Ectodermal cell (in vitro differentiated cells): ENCODE measurements around the gene SMAD6.
A peak's percentile ranks its signal among the peaks of the same experiment; 100 is the strongest.

ENCODE experiments used
- H3K27ac ChIP-seq: 2 replicates; pipeline ENCODE4 v1.7.0; 2013; ENCODE audit warnings: mild to moderate bottlenecking, low read depth, low read length; ENCODE audit not compliant: insufficient read depth, poor library complexity, severe bottlenecking
- H3K27me3 ChIP-seq: 2 replicates; pipeline ENCODE4 v1.7.0; 2013; ENCODE audit warnings: mild to moderate bottlenecking, low read length; ENCODE audit not compliant: insufficient read depth, control insufficient read depth, poor library complexity, severe bottlenecking
- H3K36me3 ChIP-seq: one replicate; pipeline ENCODE4 v1.7.0; 2013; ENCODE audit warnings: low read length; ENCODE audit not compliant: control insufficient read depth, insufficient read depth
- H3K4me1 ChIP-seq: one replicate; pipeline ENCODE4 v1.7.0; 2013; ENCODE audit warnings: low read length; ENCODE audit not compliant: control insufficient read depth, insufficient read depth
- H3K4me3 ChIP-seq: 2 replicates; pipeline ENCODE4 v1.7.0; 2013; ENCODE audit warnings: low read depth, low read length, control low read depth; ENCODE audit not compliant: insufficient read depth
- H3K9me3 ChIP-seq: 2 replicates; pipeline ENCODE4 v1.7.0; 2013; ENCODE audit warnings: mild to moderate bottlenecking, low read length, moderate library complexity; ENCODE audit not compliant: control insufficient read depth
- WGBS, 2 experiments: methylation state at CpG; one replicate each; pipeline ENCODE4 v1.1.7; 2013; ENCODE audit warnings: missing lambda C conversion rate in 2 of 2; 5-methylcytosine and 5-hydroxymethylcytosine counted together

Gene SMAD6

GRCh38 chr15:66774001-66774814 lies 72.2 kb downstream of the SMAD6 start:
- Histone ChIP-seq H3K9me3 (no peaks in the 10 kb centered on the region), H3K4me1 (peaks cover 44% of the 10 kb centered on the region), H3K4me3 (no peak overlapping the region), H3K36me3 (no peaks in the 10 kb centered on the region), H3K27ac (peak overlapping the region; percentile 92), H3K27me3 (no peaks in the 10 kb centered on the region)
- 24 to 25% methylated on average over 19 of the region's 19 CpGs for WGBS, 2 experiments

- Histone ChIP-seq H3K9me3 (no peaks in the 10 kb centered on the region), H3K4me3 (no peak overlapping the region), H3K27ac (no peak overlapping the region), H3K36me3 (no peaks in the 10 kb centered on the region), H3K4me1 (peaks cover 50% of the 10 kb centered on the region), H3K27me3 (no peaks in the 10 kb centered on the region)
- 91% methylated on average over 18 of the region's 18 CpGs for WGBS, 2 experiments
Observed at GRCh38 chr15:66775127-66776105, 73.4 kb downstream of the SMAD6 start.

GRCh38 chr15:66777054-66777453 lies 75.0 kb downstream of the SMAD6 start:
- 83 to 94% methylated on average over 6 of the region's 6 CpGs for WGBS, 2 experiments
- Histone ChIP-seq H3K27me3 (no peaks in the 10 kb centered on the region), H3K9me3 (no peaks in the 10 kb centered on the region), H3K4me3 (no peak overlapping the region), H3K27ac (no peak overlapping the region), H3K36me3 (no peaks in the 10 kb centered on the region), H3K4me1 (peaks cover 36% of the 10 kb centered on the region)

GRCh38 chr15:66777596-66778313 lies 75.7 kb downstream of the SMAD6 start:
- Histone ChIP-seq H3K27ac (no peak overlapping the region), H3K36me3 (no peaks in the 10 kb centered on the region), H3K4me1 (peaks cover 31% of the 10 kb centered on the region), H3K4me3 (no peak overlapping the region), H3K27me3 (no peaks in the 10 kb centered on the region), H3K9me3 (no peaks in the 10 kb centered on the region)
- 88 to 91% methylated on average over 5 of the region's 5 CpGs for WGBS, 2 experiments

- Histone ChIP-seq H3K4me1 (peaks cover 26% of the 10 kb centered on the region), H3K9me3 (no peaks in the 10 kb centered on the region), H3K36me3 (no peaks in the 10 kb centered on the region), H3K27me3 (no peaks in the 10 kb centered on the region), H3K27ac (no peak overlapping the region), H3K4me3 (no peak overlapping the region)
- WGBS, 2 experiments: 92 to 100% methylated on average over 1 of the region's 1 CpG
Observed at GRCh38 chr15:66778314-66778665, 76.3 kb downstream of the SMAD6 start.

- WGBS, 2 experiments: 94 to 95% methylated on average over 8 of the region's 8 CpGs
- no peak overlapping the region for H3K27ac ChIP-seq
- no peaks in the 10 kb centered on the region for H3K36me3 ChIP-seq
- H3K27me3 ChIP-seq: no peaks in the 10 kb centered on the region
- no peaks in the 10 kb centered on the region for H3K9me3 ChIP-seq
- H3K4me1 ChIP-seq: peaks cover 21% of the 10 kb centered on the region
- H3K4me3 ChIP-seq: no peak overlapping the region
Observed at GRCh38 chr15:66778716-66779115, 76.7 kb downstream of the SMAD6 start.

GRCh38 chr15:66779331-66780009 lies 77.4 kb downstream of the SMAD6 start:
- Histone ChIP-seq H3K4me1 (peaks cover 17% of the 10 kb centered on the region), H3K27me3 (no peaks in the 10 kb centered on the region), H3K27ac (no peak overlapping the region), H3K4me3 (no peak overlapping the region), H3K9me3 (no peaks in the 10 kb centered on the region), H3K36me3 (no peaks in the 10 kb centered on the region)
- WGBS, 2 experiments: 87 to 90% methylated on average over 4 of the region's 4 CpGs

- 90 to 91% methylated on average over 21 of the region's 21 CpGs for WGBS, 2 experiments
- H3K27ac ChIP-seq: no peak overlapping the region
- no peaks in the 10 kb centered on the region for H3K36me3 ChIP-seq
Observed at GRCh38 chr15:66780172-66780972, 78.3 kb downstream of the SMAD6 start.

More at GRCh38 chr15:66780172-66780972, 78.3 kb downstream of the SMAD6 start:
- Histone ChIP-seq H3K9me3 (no peaks in the 10 kb centered on the region), H3K4me3 (no peak overlapping the region), H3K27me3 (no peaks in the 10 kb centered on the region), H3K4me1 (peaks cover 17% of the 10 kb centered on the region)
